Head of caudate nucleus (tissue), 42 donors: ENCODE data around the gene HS1BP3.

Experiments
- DNase-seq, 42 donors: peaks; one replicate each; pipeline versions ENCODE4 v3.0.0 to v3.0.0-alpha.2; 2020 to 2021; ENCODE audit warnings: mixed read lengths in 7 of 42
- intact Hi-C: fragments of 100-400 bp; cut with DNase I; formaldehyde crosslinking; loops from one replicate; pipeline ENCODE4 v1.15.0; 2022

Gene HS1BP3

GRCh38 chr2:20600756-20601325, 50.1 kb downstream of the HS1BP3 start:
- peak in 1 of 42 donors; percentile 0 for DNase-seq
- intact Hi-C loops, result no loop called here

- intact Hi-C loops, result loop anchor here (10.0 kb wide), 1 partner anchor 75 kb away; no protein-coding TSS in a partner anchor
- DNase-seq, result peak in 39 of 42 donors; percentile 34 to 89 (median 72)
These were observed 50.9 kb downstream of the HS1BP3 start for GRCh38 chr2:20599861-20600461.

DNA sequence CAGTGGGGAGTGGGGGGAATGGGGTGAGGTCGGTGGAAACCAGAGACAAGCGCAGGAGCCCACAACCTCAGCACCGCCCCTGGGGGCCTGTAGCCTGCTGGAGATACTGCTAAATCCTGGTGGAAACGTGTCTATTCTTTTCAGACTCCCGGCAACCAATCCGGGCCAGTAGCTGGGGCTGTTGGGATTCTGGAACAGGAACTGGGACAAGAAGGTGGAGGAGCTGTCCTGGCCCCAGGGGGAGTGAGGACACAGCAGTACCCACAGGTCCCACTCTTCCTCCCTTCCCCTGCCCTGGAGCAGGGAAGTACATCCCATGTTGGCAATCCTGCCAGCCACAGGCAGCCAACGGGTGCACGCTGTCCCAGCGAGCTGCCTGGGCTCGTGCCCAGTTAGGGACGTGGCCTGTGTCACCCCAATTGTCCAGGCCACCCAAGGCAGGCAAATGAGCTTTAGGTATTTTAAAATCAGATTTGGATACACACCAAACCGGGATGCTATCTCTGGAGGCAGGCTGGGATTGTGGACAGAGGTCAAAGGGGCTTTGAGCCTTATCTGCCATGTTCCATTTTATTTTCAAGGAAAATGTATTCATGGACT, 51.8 kb downstream of the HS1BP3 start:
- DNase-seq, result peak; percentile 38 to 88 (median 74)
- intact Hi-C loops, result loop anchor here (10.0 kb wide), 1 partner anchor 74 kb away; no protein-coding TSS in a partner anchor

- intact Hi-C loops, result loop anchor here (10.0 kb wide), 1 partner anchor 73 kb away; no protein-coding TSS in a partner anchor
- peak in 12 of 42 donors; percentile 4 to 31 (median 8) for DNase-seq
These were observed 53.1 kb downstream of the HS1BP3 start for GRCh38 chr2:20597860-20598183.

GRCh38 chr2:20596973-20597859, 53.7 kb downstream of the HS1BP3 start:
- peak in 15 of 42 donors; percentile 5 to 38 (median 13) for DNase-seq
- intact Hi-C loops, result loop anchor here (10.0 kb wide), 1 partner anchor 72 kb away; no protein-coding TSS in a partner anchor

DNA sequence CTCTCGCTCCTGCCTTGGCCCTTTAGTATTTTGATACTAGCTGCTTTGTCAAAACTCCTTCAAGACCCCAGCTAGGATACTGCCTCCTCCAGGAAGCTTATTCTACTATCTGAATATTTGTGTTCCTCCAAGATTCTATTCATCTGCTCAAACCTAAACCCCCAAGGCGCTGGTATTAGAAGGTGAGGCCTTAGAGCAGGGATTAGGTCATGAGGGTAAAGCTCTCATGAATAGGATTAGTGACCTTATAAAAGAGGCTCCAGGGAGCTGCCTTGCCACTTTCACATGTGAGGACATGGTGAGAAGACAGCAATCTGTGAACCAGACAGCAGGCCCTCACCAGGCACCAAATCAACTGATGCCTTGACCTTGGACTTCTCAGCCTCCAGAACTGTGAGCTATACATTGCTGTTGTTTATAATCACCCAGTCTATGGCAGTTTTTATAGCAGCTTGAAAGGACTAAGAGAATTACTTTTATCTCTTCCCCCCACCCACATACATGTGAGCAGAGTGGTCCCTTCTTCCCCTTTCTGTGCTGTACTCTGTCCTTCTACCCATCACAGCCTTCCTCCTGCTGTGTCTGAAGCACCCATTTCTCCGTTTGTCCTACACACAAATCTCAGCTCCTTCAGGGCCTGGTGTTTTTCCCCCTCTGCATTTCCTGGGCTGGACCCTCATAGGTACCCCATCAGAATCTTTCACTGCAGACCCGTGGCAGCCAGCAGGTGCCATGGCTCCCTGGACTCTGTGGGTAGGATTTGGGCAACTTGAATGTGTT, 54.5 kb downstream of the HS1BP3 start:
- intact Hi-C loops, result loop anchor here (10.0 kb wide), 1 partner anchor 72 kb away; no protein-coding TSS in a partner anchor
- DNase-seq, result peak in 7 of 42 donors; percentile 1 to 20 (median 5)

DNA sequence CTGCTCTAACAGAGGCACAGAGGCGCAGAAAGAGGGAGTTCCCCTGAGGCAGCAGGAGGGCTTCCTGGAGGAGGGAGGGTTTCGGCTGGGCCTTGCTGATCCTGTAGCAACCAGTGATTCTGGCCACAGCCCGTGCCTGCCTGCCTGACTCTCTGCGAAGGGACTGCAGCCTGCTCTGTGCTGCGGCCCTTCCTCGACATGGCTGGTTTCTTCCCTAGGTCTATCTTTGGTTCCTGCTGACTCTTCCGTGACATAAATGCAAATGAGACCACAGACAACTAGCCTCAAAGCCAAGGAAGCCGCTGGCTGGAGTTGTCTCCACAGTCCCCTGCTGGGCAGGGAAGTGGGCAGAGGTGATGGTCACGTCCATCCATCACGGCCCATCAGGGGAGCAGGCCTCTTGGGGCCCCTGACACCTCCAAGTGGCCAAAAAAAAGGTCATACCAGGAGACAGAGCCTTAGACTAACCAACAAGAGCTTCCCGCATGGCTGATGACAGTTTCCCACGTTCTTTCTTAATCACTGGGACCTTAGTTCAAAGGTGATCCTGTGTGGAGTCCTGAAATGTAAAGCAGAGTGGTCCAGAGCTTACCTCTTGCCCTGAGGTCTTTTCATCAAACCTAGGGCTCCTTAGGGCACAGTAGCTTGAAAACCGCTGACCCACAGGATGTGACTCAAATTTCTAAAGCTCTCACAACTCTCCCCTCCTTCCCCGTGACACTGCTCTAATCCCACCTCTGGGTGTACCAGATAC, 55.3 kb downstream of the HS1BP3 start:
- DNase-seq, result peak in 15 of 42 donors; percentile 9 to 51 (median 28)
- intact Hi-C loops, result loop anchor here (10.0 kb wide), 1 partner anchor 71 kb away; no protein-coding TSS in a partner anchor

- intact Hi-C loops, result loop anchor here (10.0 kb wide), 1 partner anchor 70 kb away; no protein-coding TSS in a partner anchor
- peak in 10 of 42 donors; percentile 1 to 33 (median 7) for DNase-seq
These were observed 55.9 kb downstream of the HS1BP3 start for GRCh38 chr2:20594957-20595356.

DNA sequence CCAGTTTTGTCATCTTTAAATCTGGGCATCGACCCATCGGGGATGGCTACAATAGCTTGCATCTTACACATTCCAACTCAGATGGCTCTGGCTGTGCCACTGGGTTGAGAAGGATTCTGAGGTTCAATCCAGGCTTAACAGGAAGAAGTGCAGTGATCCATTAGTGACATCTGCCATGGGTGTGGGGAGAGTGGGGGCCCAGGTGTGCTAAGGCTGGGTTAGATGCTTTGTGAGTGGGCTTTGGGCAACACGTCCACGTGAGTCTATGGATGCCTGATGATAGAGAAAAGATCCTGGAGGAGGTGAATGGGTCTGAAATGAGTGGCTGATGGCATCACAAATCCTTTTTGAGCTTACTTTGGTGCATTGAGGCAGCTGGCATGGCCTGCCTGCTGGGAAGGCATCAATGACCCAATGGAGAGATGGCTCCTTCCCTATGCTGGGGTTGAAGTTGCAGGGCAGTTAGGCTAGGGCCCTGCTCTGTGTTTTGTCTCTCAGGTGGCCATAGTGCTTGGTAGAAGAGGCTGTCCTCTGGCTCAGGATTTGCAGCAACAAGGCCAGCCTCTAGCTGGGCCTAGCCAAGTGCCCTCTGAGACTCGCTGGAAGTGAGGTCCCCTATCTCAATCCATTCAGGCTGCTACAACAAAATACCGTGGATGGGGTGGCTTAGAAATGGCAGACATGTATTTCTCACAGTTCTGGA, 56.7 kb downstream of the HS1BP3 start:
- intact Hi-C loops, result loop anchor here (10.0 kb wide), 1 partner anchor 69 kb away; no protein-coding TSS in a partner anchor
- peak in 10 of 42 donors; percentile 1 to 35 (median 4) for DNase-seq

DNA sequence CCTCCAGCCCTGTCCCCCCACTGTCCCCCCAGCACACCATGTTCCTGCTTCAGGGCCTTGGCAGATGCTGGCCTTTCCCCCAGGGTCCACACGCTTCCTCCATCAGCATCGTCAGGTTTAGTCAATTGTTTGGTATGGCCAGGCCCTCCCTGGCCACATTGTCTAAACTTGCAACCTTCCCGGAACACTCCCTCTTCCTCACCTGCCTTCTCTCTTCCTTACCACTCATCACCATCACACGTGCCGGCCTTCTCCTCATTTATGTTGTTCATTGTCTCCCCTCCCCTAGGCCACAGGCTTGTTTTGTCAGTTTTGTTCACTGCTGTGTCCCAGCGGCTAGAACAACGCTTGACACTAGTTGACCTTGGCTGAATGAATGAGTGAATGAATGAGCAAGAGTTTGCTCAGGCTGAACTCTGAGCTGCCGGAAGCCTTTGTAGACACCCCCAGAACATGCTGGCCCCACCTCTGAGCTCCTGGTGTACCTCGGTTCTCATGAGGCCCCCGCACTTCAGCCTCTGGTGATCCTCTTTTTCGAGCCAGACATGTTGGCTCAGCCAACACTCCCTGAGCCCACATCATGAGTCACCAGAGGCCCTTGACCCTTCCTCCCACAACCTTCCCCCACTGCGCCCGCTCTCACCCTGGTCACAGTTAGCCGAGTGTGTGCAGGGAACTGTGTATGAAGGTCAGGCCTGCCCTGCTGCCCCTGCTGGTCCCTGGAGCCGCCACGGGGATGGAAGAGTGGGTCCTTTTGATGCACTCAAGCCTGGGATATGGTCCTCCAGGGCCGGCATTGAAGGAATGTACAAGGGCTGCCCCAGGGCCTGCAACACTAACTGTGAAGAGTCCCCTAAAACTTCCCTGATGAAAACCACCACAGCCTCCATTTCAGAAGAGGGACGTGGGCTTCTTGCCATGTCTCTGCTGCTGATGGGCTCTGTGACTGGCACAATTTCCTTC, 57.5 kb downstream of the HS1BP3 start:
- intact Hi-C loops, result loop anchor here (10.0 kb wide), 1 partner anchor 69 kb away; no protein-coding TSS in a partner anchor
- DNase-seq, result peak in 12 of 42 donors; percentile 2 to 25 (median 12)

DNA sequence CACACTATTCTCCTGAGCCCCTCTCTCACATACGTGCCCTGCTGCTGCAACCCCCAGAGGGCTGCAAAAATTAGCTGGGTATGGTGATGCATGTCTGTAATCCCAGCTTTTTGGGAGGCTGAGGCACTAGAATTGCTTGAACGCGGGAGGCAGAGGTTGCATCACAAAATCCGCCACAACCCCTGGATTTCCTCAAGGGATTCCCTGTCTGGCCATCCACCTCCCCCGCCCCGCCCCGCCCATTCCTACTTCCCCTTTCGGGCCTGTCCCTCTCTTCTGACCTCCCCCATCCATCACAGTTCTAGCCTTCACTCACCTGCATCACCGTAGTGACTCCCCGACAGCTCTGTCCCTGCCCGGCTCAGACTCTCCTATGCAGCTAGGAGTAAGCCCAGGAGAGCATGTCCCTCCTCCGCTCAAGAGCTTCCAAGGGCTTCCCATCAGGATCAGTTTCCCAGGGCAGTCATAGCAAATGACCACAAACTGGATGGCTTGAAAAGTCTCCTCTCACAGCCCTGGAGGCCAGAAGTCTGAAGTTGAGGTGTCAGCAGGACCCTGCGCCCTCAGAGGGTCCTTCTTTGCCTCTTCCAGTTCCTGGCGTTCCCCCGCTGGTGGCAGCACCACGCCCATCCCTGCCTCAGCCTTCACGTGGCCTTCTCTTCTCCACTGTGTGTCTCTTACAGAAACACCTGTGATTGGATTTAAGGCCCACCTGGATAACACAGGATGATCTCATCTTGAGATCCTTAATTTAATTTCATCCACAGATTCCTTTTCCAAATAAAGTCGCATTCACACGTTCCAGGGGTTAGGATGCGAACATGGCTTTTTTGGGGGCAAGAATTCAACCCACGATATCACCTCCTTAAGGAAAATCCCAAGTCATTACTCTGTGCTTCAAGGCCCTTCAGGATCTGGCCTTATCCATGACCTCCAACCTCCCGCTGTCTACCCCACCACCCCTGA, 58.5 kb downstream of the HS1BP3 start:
- intact Hi-C loops, result loop anchor here (10.0 kb wide), 1 partner anchor 68 kb away; no protein-coding TSS in a partner anchor
- peak in 10 of 42 donors; percentile 2 to 29 (median 8) for DNase-seq

DNA sequence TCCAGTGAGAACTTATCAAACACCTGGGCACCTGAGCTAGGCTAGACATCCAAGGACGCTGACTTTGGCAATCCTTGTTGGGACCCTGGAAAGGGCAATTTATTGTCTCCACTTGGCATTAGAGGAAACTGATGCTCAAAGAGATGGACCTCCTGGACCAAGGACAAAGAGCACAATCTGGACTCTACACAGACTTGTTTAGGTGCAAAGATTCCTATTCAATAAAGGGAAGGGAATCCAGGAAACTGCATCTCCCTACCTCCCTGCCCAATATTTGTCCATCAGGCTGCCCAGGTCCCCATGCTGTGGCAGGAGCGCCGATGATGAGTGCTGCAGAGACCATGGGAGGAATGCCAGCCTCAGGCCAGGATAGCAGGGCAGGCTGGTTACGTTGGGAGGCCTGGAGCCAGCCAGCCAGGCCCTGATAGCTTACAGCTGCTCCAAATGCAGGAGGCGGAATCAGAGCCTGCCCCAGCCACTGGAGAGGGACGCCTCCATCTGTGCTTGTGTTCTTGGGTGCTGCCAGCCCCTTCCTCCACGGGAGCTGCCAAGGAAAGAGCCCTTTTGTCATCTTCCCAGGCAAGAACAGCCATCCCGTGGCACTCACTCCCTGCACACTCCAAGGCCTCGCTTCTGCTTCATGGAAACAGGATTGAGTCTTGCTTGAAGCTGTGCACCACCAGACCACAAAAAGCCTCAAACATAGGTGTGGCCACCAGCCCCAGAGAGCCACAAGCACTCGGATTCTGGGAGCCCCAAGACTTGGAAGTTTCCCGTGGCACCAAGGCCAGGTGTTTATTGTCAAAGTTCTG, 60.0 kb downstream of the HS1BP3 start:
- peak in 14 of 42 donors; percentile 9 to 58 (median 30) for DNase-seq

GRCh38 chr2:20589975-20590703, 60.8 kb downstream of the HS1BP3 start:
- peak in 9 of 42 donors; percentile 3 to 32 (median 7) for DNase-seq
- intact Hi-C loops, result loop anchor here (10.0 kb wide), 1 partner anchor 65 kb away; no protein-coding TSS in a partner anchor

More for the DNA sequence above, 60.0 kb downstream of the HS1BP3 start:
- intact Hi-C loops, result loop anchor here (10.0 kb wide), 1 partner anchor 66 kb away; no protein-coding TSS in a partner anchor
